Fibroblast of skin of back (primary cell): Measurements from ENCODE around the gene EVI2A.
"Not testable (repeated sequence)": the region's sequence is repeated elsewhere in the genome, so short reads cannot be mapped to it uniquely, and the experiment has no call there.

Source experiments
- DNase-seq: peaks from one replicate; pipeline ENCODE4 v3.0.0-alpha.2; 2013

Gene EVI2A

GRCh38 chr17:31311526-31311925 is 9.9 kb downstream of the EVI2A start:
- DNase-seq, result no peak

- no peak for DNase-seq
Observed at GRCh38 chr17:31310886-31311285, 10.5 kb downstream of the EVI2A start.

GRCh38 chr17:31310260-31310659 is 11.2 kb downstream of the EVI2A start:
- no peak for DNase-seq

- no peak for DNase-seq
Observed at GRCh38 chr17:31309556-31309955, 11.9 kb downstream of the EVI2A start.

- DNase-seq, result no peak
Observed at GRCh38 chr17:31308372-31309334, 12.8 kb downstream of the EVI2A start.

- DNase-seq, result no peak
Observed at GRCh38 chr17:31307640-31308039, 13.8 kb downstream of the EVI2A start.

GRCh38 chr17:31299624-31300023 is 21.8 kb downstream of the EVI2A start:
- no peak for DNase-seq

- DNase-seq, result no peak
Observed at GRCh38 chr17:31297090-31297489, 24.3 kb downstream of the EVI2A start, which contains the start of gene OMG. Gene OMG, minus strand, starts transcription at chr17:31297239. Its CDS starts 908 bp downstream, at chr17:31296331.

- no peak for DNase-seq
Observed at GRCh38 chr17:31296142-31296541, 25.3 kb downstream of the EVI2A start.

GRCh38 chr17:31295489-31295871 is 25.9 kb downstream of the EVI2A start:
- no peak for DNase-seq

- DNase-seq, result no peak
Observed at GRCh38 chr17:31294820-31295488, 26.5 kb downstream of the EVI2A start.

GRCh38 chr17:31294231-31294630 is 27.2 kb downstream of the EVI2A start:
- no peak for DNase-seq

GRCh38 chr17:31293581-31293980 is 27.8 kb downstream of the EVI2A start:
- peak; percentile 44 for DNase-seq

GRCh38 chr17:31291820-31292219 is 29.6 kb downstream of the EVI2A start:
- DNase-seq, result peak; percentile 76

- no peak for DNase-seq
Observed at GRCh38 chr17:31289790-31290189, 31.6 kb downstream of the EVI2A start.

GRCh38 chr17:31287932-31288331 is 33.5 kb downstream of the EVI2A start:
- DNase-seq, result not testable (repeated sequence)

- DNase-seq, result no peak
Observed at GRCh38 chr17:31286587-31286986, 34.8 kb downstream of the EVI2A start.

GRCh38 chr17:31283841-31284240 is 37.6 kb downstream of the EVI2A start:
- DNase-seq, result no peak

- DNase-seq, result no peak
Observed at GRCh38 chr17:31281061-31281460, 40.4 kb downstream of the EVI2A start.

GRCh38 chr17:31279401-31279800 is 42.0 kb downstream of the EVI2A start:
- no peak for DNase-seq

- no peak for DNase-seq
Observed at GRCh38 chr17:31275116-31275515, 46.3 kb downstream of the EVI2A start.

- DNase-seq, result no peak
Observed at GRCh38 chr17:31274252-31274651, 47.2 kb downstream of the EVI2A start.

GRCh38 chr17:31273516-31273915 is 47.9 kb downstream of the EVI2A start:
- no peak for DNase-seq

- no peak for DNase-seq
Observed at GRCh38 chr17:31272803-31273202, 48.6 kb downstream of the EVI2A start.
